Embryonic facial prominence (tissue), 1 donor: ENCODE data around the gene FBXO45.
A peak's percentile ranks its signal among the peaks of the same experiment; 100 is the strongest.
"Not testable (repeated sequence)": the region's sequence is repeated elsewhere in the genome, so short reads cannot be mapped to it uniquely, and the experiment has no call there.

Source experiments
- DNase-seq: peaks from one replicate; pipeline ENCODE4 v3.0.0-alpha.2; 2016; ENCODE audit errors: extremely low spot score

The FBXO45 gene

GRCh38 chr3:196619223-196619622, 50.8 kb downstream of the FBXO45 start:
- no peak for DNase-seq

- DNase-seq: not testable (repeated sequence)
These were observed 51.2 kb downstream of the FBXO45 start for GRCh38 chr3:196619627-196620026.

GRCh38 chr3:196620161-196620604, 51.7 kb downstream of the FBXO45 start:
- DNase-seq: no peak

GRCh38 chr3:196620684-196621083, 52.2 kb downstream of the FBXO45 start:
- no peak for DNase-seq

GRCh38 chr3:196621611-196622010, 53.2 kb downstream of the FBXO45 start:
- DNase-seq: no peak

- DNase-seq: no peak
These were observed 55.8 kb downstream of the FBXO45 start for GRCh38 chr3:196624067-196624790.

GRCh38 chr3:196624907-196625306, 56.4 kb downstream of the FBXO45 start:
- no peak for DNase-seq

GRCh38 chr3:196625331-196625730, 56.9 kb downstream of the FBXO45 start:
- no peak for DNase-seq

- no peak for DNase-seq
These were observed 59.4 kb downstream of the FBXO45 start for GRCh38 chr3:196627918-196628231.

GRCh38 chr3:196629228-196629627, 60.8 kb downstream of the FBXO45 start:
- DNase-seq: no peak

GRCh38 chr3:196631682-196632045, 63.2 kb downstream of the FBXO45 start:
- DNase-seq: no peak

GRCh38 chr3:196632046-196632751, 63.7 kb downstream of the FBXO45 start:
- DNase-seq: peak; percentile 71

GRCh38 chr3:196633555-196634151, 65.2 kb downstream of the FBXO45 start:
- DNase-seq: no peak

GRCh38 chr3:196634224-196634623, 65.8 kb downstream of the FBXO45 start:
- no peak for DNase-seq

- no peak for DNase-seq
These were observed 66.4 kb downstream of the FBXO45 start for GRCh38 chr3:196634829-196635228.

GRCh38 chr3:196636369-196637349, 68.2 kb downstream of the FBXO45 start:
- DNase-seq: no peak

- DNase-seq: not testable (repeated sequence)
These were observed 69.5 kb downstream of the FBXO45 start for GRCh38 chr3:196637941-196638340.
